Trophoblast cell (in vitro differentiated cells and primary cell): Measurements from ENCODE around the gene HOMER1.

Experiments used
- DNase-seq, 2 donors: peaks; one replicate each; pipeline ENCODE4 v3.0.0-alpha.2; 2016
- H2AFZ ChIP-seq: 2 replicates; pipeline ENCODE4 v1.6.1; 2013; ENCODE audit warnings: low read length, moderate library complexity, mild to moderate bottlenecking; ENCODE audit not compliant: insufficient read depth, poor library complexity
- H2AK5ac ChIP-seq: 2 replicates; pipeline ENCODE4 v1.6.1; 2013; ENCODE audit warnings: mild to moderate bottlenecking, low read length
- H2BK120ac ChIP-seq: 2 replicates; pipeline ENCODE4 v1.6.1; 2013; ENCODE audit warnings: low read length, mild to moderate bottlenecking, moderate library complexity; ENCODE audit not compliant: insufficient read depth, poor library complexity
- H2BK12ac ChIP-seq: 2 replicates; pipeline ENCODE4 v1.6.1; 2013; ENCODE audit warnings: mild to moderate bottlenecking, low read length, moderate library complexity
- H2BK5ac ChIP-seq: 2 replicates; pipeline ENCODE4 v1.6.1; 2013; ENCODE audit warnings: low read length, low read depth, moderate library complexity, mild to moderate bottlenecking; ENCODE audit not compliant: poor library complexity
- H3K14ac ChIP-seq: 2 replicates; pipeline ENCODE4 v1.6.1; 2013; ENCODE audit warnings: mild to moderate bottlenecking, low read length
- H3K18ac ChIP-seq: 2 replicates; pipeline ENCODE4 v1.6.1; 2013; ENCODE audit warnings: mild to moderate bottlenecking, low read length
- H3K23ac ChIP-seq: 2 replicates; pipeline ENCODE4 v1.6.1; 2013; ENCODE audit warnings: low read length
- H3K27ac ChIP-seq: 2 replicates; pipeline ENCODE4 v1.5.1; 2013; ENCODE audit warnings: low read depth, mild to moderate bottlenecking, inconsistent platforms, low read length, moderate library complexity
- H3K27me3 ChIP-seq: 2 replicates; pipeline ENCODE4 v1.6.1; 2013; ENCODE audit warnings: inconsistent platforms, mild to moderate bottlenecking, low read length, moderate library complexity; ENCODE audit not compliant: insufficient read depth
- H3K36me3 ChIP-seq, 2 experiments: 1 replicate in 1 of 2; 2 replicates in 1 of 2; pipeline ENCODE4 v1.6.1; 2013; ENCODE audit warnings: low read length in 2 of 2, mild to moderate bottlenecking in 2 of 2, moderate library complexity in 1 of 2; ENCODE audit not compliant: insufficient read depth in 2 of 2, control insufficient read depth in 1 of 2
- H3K4ac ChIP-seq: 2 replicates; pipeline ENCODE4 v1.6.1; 2013; ENCODE audit warnings: low read depth, mild to moderate bottlenecking, low read length, moderate library complexity
- H3K4me1 ChIP-seq, 2 experiments: 1 replicate in 1 of 2; 2 replicates in 1 of 2; pipeline ENCODE4 v1.6.1; 2013; ENCODE audit warnings: low read length in 2 of 2, mild to moderate bottlenecking in 2 of 2, moderate library complexity in 1 of 2; ENCODE audit not compliant: insufficient read depth in 2 of 2, control insufficient read depth in 1 of 2
- H3K4me2 ChIP-seq: 2 replicates; pipeline ENCODE4 v1.6.1; 2013; ENCODE audit warnings: inconsistent platforms, mild to moderate bottlenecking, low read length, moderate library complexity
- H3K4me3 ChIP-seq: 2 replicates; pipeline ENCODE4 v1.5.1; 2013; ENCODE audit warnings: mild to moderate bottlenecking, low read depth, low read length, inconsistent platforms
- H3K79me1 ChIP-seq: one replicate; pipeline ENCODE4 v1.6.1; 2013; ENCODE audit warnings: low read length
- H3K79me2 ChIP-seq: 2 replicates; pipeline ENCODE4 v1.6.1; 2013; ENCODE audit warnings: low read length, mild to moderate bottlenecking; ENCODE audit not compliant: control insufficient read depth, insufficient read depth, poor library complexity
- H3K9ac ChIP-seq: 2 replicates; pipeline ENCODE4 v1.6.1; 2013; ENCODE audit warnings: mild to moderate bottlenecking, low read length
- H3K9me3 ChIP-seq: 2 replicates; pipeline ENCODE4 v1.6.1; 2013; ENCODE audit warnings: low read depth, mild to moderate bottlenecking, control low read depth, inconsistent platforms, low read length; ENCODE audit not compliant: insufficient read depth
- H4K12ac ChIP-seq: 2 replicates; pipeline ENCODE4 v1.6.1; 2013; ENCODE audit warnings: low read depth, mild to moderate bottlenecking, low read length, moderate library complexity
- H4K8ac ChIP-seq: 2 replicates; pipeline ENCODE4 v1.6.1; 2013; ENCODE audit warnings: low read depth, mild to moderate bottlenecking, low read length, moderate library complexity
- H4K91ac ChIP-seq: one replicate; pipeline ENCODE4 v1.6.1; 2013; ENCODE audit warnings: low read depth, mild to moderate bottlenecking, low read length, moderate library complexity
- WGBS: extraction: QIAGEN DNeasy Blood & Tissue Kit; methylation state at CpG from one replicate; pipeline ENCODE4 v1.1.7; 2013; ENCODE audit warnings: missing lambda C conversion rate; ENCODE audit not compliant: insufficient read length, insufficient coverage; ENCODE audit errors: extremely low coverage; 5-methylcytosine and 5-hydroxymethylcytosine counted together

The HOMER1 gene

GRCh38 chr5:79488775-79489174 is 25.2 kb downstream of the HOMER1 start:
- Histone ChIP-seq H3K9ac (no peak overlapping the region), H2AK5ac (no peak overlapping the region), H4K8ac (no peak overlapping the region), H2BK5ac (no peak overlapping the region), H4K12ac (no peak overlapping the region), H3K18ac (no peak overlapping the region), H3K36me3 (peaks cover 0 to 1% of the 10 kb centered on the region in 2 experiments), H3K79me1 (no peaks in the 10 kb centered on the region), H2BK120ac (no peak overlapping the region), H3K4me1 (peaks cover 0 to 4% of the 10 kb centered on the region in 2 experiments), H3K79me2 (peaks cover 2% of the 10 kb centered on the region), H3K4me3 (no peak overlapping the region), H3K27me3 (no peaks in the 10 kb centered on the region), H2AFZ (no peak overlapping the region), H3K4me2 (no peak overlapping the region), H3K23ac (no peak overlapping the region), H4K91ac (no peak overlapping the region), H3K9me3 (peaks cover 2% of the 10 kb centered on the region), H3K27ac (no peak overlapping the region), H2BK12ac (no peak overlapping the region), H3K4ac (no peak overlapping the region), H3K14ac (no peak overlapping the region)
- no peak for DNase-seq

DNA sequence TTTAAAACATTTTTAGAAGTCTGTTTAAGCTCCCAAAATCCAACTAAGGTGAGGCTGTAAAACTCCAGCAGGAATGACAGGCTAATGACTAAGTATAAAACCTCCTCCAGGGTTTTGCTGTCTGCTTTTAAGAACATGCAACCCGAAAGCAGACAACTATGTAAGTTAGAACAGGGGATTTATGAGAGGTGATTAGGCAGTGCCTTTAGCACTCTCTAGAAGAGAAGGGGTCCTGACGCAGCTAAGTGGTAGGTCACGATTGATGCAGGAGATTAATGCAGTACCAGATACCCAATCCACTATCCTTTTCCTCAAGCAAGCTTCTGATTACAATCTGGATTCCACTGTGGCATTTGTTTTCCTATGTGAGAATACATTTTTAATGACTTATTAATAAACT is 25.9 kb downstream of the HOMER1 start:
- no peak overlapping the region for H3K27ac ChIP-seq
- H2BK5ac ChIP-seq: no peak overlapping the region
- peaks cover 0 to 1% of the 10 kb centered on the region in 2 experiments for H3K36me3 ChIP-seq
- H3K23ac ChIP-seq: no peak overlapping the region
- H3K14ac ChIP-seq: no peak overlapping the region
- H3K4me2 ChIP-seq: no peak overlapping the region
- H3K4ac ChIP-seq: no peak overlapping the region
- H3K9me3 ChIP-seq: peaks cover 2% of the 10 kb centered on the region
- H2BK12ac ChIP-seq: no peak overlapping the region
- no peak overlapping the region for H3K9ac ChIP-seq
- H3K79me1 ChIP-seq: no peaks in the 10 kb centered on the region
- H4K91ac ChIP-seq: no peak overlapping the region
- peak in 1 of 2 donors; percentile 57 for DNase-seq
- no peaks in the 10 kb centered on the region for H3K27me3 ChIP-seq
- peaks cover 2% of the 10 kb centered on the region for H3K79me2 ChIP-seq
- H3K18ac ChIP-seq: no peak overlapping the region
- H3K4me1 ChIP-seq: peaks cover 0 to 4% of the 10 kb centered on the region in 2 experiments
- no peak overlapping the region for H3K4me3 ChIP-seq
- no peak overlapping the region for H2AK5ac ChIP-seq
- H2AFZ ChIP-seq: no peak overlapping the region
- no peak overlapping the region for H2BK120ac ChIP-seq
- no peak overlapping the region for H4K12ac ChIP-seq
- no CpG with 5 or more reads among the region's 3 CpGs for WGBS
- no peak overlapping the region for H4K8ac ChIP-seq

DNA sequence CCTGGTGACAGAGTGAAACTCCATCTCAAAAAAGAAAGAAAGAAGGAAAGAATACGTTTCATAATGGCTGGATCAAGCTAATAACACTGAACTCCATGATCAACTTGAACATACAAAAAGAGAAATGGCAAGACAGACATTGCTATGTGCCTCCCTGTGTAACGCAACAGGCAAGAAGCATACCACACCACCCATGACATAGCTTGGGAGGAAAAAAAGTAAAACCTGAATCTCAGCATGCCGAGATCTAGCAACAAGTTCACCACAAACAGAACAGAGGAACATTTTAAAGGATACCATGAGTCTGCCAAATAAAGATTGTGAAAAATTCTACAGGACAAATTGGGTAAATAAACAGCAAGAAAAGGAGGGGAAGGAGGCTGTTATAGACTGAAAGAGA is 26.7 kb downstream of the HOMER1 start:
- Histone ChIP-seq H3K79me2 (peaks cover 2% of the 10 kb centered on the region), H3K36me3 (peaks cover 0 to 1% of the 10 kb centered on the region in 2 experiments), H3K27me3 (no peaks in the 10 kb centered on the region), H3K23ac (no peak overlapping the region), H3K9ac (no peak overlapping the region), H3K79me1 (no peaks in the 10 kb centered on the region), H2AFZ (no peak overlapping the region), H3K4me2 (no peak overlapping the region), H2BK12ac (no peak overlapping the region), H3K14ac (no peak overlapping the region), H3K18ac (no peak overlapping the region), H3K4me3 (no peak overlapping the region), H2AK5ac (no peak overlapping the region), H4K91ac (no peak overlapping the region), H3K27ac (no peak overlapping the region), H3K4ac (no peak overlapping the region), H4K12ac (no peak overlapping the region), H2BK5ac (no peak overlapping the region), H2BK120ac (no peak overlapping the region), H3K9me3 (peaks cover 2% of the 10 kb centered on the region), H3K4me1 (peaks cover 0 to 4% of the 10 kb centered on the region in 2 experiments), H4K8ac (no peak overlapping the region)
- no CpG with 5 or more reads among the region's 3 CpGs for WGBS
- peak; percentile 67 to 86 for DNase-seq

GRCh38 chr5:79486116-79486515 is 27.8 kb downstream of the HOMER1 start:
- H3K36me3 ChIP-seq: peaks cover 0 to under 1% of the 10 kb centered on the region in 2 experiments
- no peaks in the 10 kb centered on the region for H3K27me3 ChIP-seq
- H3K9ac ChIP-seq: no peak overlapping the region
- no peak overlapping the region for H2AK5ac ChIP-seq
- H3K14ac ChIP-seq: no peak overlapping the region
- H3K4me2 ChIP-seq: no peak overlapping the region
- no CpG with 5 or more reads among the region's 2 CpGs for whole genome bisulfite sequencing
- no peaks in the 10 kb centered on the region for H3K79me1 ChIP-seq
- no peak for DNase-seq
- H3K18ac ChIP-seq: no peak overlapping the region
- no peak overlapping the region for H2AFZ ChIP-seq
- H3K4me1 ChIP-seq: peaks cover 0 to 4% of the 10 kb centered on the region in 2 experiments
- no peak overlapping the region for H4K8ac ChIP-seq
- no peak overlapping the region for H2BK12ac ChIP-seq
- peaks cover 1% of the 10 kb centered on the region for H3K9me3 ChIP-seq
- no peak overlapping the region for H2BK5ac ChIP-seq
- no peak overlapping the region for H3K4me3 ChIP-seq
- no peak overlapping the region for H4K91ac ChIP-seq
- no peak overlapping the region for H2BK120ac ChIP-seq
- H3K23ac ChIP-seq: no peak overlapping the region
- H3K4ac ChIP-seq: no peak overlapping the region
- peaks cover 1% of the 10 kb centered on the region for H3K79me2 ChIP-seq
- H3K27ac ChIP-seq: no peak overlapping the region
- no peak overlapping the region for H4K12ac ChIP-seq
